ENCODE measurements around the gene CUX1. TPM values are rescaled to one million over a fixed set of nuclear protein-coding genes. Genes with fewer than 3 reads are reported as not detected.

CUX1 gene
- total RNA-seq, 4 donors from 2014 or later = 40.0 to 55.9 (median 47.3) TPM

- H3K4me3 ChIP-seq = no peak overlapping the region
- DNase-seq = no peak
- peaks cover 6 to 15% (median 7%) of the 10 kb centered on the region in 3 donors for H3K4me1 ChIP-seq
- intact Hi-C loops (cut with DNase I) = no loop called here
- no peaks in the 10 kb centered on the region for H3K27me3 ChIP-seq
- no peaks in the 10 kb centered on the region for H3K36me3 ChIP-seq
- 70% methylated on average over 4 of the region's 4 CpGs for WGBS, 2 donors
- H3K9me3 ChIP-seq = no peaks in the 10 kb centered on the region
- no peak for TF ChIP-seq POLR2A (IDR thresholded peaks at IDR 0.05)
- TF ChIP-seq, protein P1, sequence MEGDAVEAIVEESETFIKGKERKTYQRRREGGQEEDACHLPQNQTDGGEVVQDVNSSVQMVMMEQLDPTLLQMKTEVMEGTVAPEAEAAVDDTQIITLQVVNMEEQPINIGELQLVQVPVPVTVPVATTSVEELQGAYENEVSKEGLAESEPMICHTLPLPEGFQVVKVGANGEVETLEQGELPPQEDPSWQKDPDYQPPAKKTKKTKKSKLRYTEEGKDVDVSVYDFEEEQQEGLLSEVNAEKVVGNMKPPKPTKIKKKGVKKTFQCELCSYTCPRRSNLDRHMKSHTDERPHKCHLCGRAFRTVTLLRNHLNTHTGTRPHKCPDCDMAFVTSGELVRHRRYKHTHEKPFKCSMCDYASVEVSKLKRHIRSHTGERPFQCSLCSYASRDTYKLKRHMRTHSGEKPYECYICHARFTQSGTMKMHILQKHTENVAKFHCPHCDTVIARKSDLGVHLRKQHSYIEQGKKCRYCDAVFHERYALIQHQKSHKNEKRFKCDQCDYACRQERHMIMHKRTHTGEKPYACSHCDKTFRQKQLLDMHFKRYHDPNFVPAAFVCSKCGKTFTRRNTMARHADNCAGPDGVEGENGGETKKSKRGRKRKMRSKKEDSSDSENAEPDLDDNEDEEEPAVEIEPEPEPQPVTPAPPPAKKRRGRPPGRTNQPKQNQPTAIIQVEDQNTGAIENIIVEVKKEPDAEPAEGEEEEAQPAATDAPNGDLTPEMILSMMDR (IDR thresholded peaks at IDR 0.05) = no peak
- no peak overlapping the region for H3K27ac ChIP-seq
These were observed 186.8 kb downstream of the CUX1 start for GRCh38 chr7:102004229-102004628.

DNA sequence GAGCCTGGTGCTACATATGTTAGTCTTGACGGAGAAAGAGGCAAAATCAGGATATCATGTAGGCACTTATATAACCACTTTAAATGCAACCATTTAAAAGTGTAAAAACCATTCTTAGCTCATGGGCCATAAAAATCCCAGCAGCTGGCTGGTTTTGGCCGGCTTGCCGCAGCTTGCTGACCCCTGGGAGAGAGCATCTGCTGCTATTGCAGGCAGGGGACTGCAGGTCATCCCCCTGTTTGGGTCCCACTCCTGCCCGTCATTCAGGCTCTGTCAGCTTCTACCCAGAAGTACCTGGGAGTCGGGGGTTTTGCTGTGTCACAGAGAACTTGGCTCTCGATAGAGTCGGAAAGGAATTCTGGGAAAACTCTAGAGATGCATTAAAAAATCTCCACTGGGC, 187.4 kb downstream of the CUX1 start:
- DNase-seq = no peak
- Histone ChIP-seq H3K4me3 (no peak overlapping the region), H3K9me3 (no peaks in the 10 kb centered on the region), H3K27me3 (no peaks in the 10 kb centered on the region), H3K36me3 (no peaks in the 10 kb centered on the region), H3K4me1 (peaks cover 6 to 21% (median 10%) of the 10 kb centered on the region in 3 donors), H3K27ac (no peak overlapping the region)
- WGBS, 2 donors = 96 to 98% methylated on average over 3 to 4 of the region's 7 CpGs
- intact Hi-C loops (cut with DNase I) = no loop called here
- TF ChIP-seq POLR2A (IDR thresholded peaks at IDR 0.05) = no peak
- TF ChIP-seq, protein P1 (IDR thresholded peaks at IDR 0.05) = no peak

GRCh38 chr7:102005933-102006480, 188.6 kb downstream of the CUX1 start:
- intact Hi-C loops (cut with DNase I) = no loop called here
- DNase-seq = no peak
- 91 to 93% methylated on average over 21 to 22 of the region's 23 CpGs for WGBS, 2 donors

GRCh38 chr7:102006695-102007094, 189.3 kb downstream of the CUX1 start:
- DNase-seq = no peak
- Histone ChIP-seq H3K27ac (no peak overlapping the region), H3K4me1 (peaks cover 6 to 25% (median 10%) of the 10 kb centered on the region in 3 donors), H3K9me3 (no peaks in the 10 kb centered on the region), H3K36me3 (no peaks in the 10 kb centered on the region), H3K27me3 (no peaks in the 10 kb centered on the region), H3K4me3 (no peak overlapping the region)
- intact Hi-C loops (cut with DNase I) = no loop called here
- no peak for TF ChIP-seq POLR2A (IDR thresholded peaks at IDR 0.05)
- TF ChIP-seq, protein P1 (IDR thresholded peaks at IDR 0.05) = no peak
- WGBS, 2 donors = 94 to 96% methylated on average over 15 of the region's 15 CpGs

More at GRCh38 chr7:102005933-102006480, 188.6 kb downstream of the CUX1 start:
- H3K27me3 ChIP-seq = no peaks in the 10 kb centered on the region
- H3K4me1 ChIP-seq = peaks cover 6 to 25% (median 10%) of the 10 kb centered on the region in 3 donors
- H3K27ac ChIP-seq = no peak overlapping the region
- no peaks in the 10 kb centered on the region for H3K36me3 ChIP-seq
- H3K9me3 ChIP-seq = no peaks in the 10 kb centered on the region
- no peak for TF ChIP-seq POLR2A (IDR thresholded peaks at IDR 0.05)
- TF ChIP-seq, protein P1 (IDR thresholded peaks at IDR 0.05) = no peak
- no peak overlapping the region for H3K4me3 ChIP-seq

DNA sequence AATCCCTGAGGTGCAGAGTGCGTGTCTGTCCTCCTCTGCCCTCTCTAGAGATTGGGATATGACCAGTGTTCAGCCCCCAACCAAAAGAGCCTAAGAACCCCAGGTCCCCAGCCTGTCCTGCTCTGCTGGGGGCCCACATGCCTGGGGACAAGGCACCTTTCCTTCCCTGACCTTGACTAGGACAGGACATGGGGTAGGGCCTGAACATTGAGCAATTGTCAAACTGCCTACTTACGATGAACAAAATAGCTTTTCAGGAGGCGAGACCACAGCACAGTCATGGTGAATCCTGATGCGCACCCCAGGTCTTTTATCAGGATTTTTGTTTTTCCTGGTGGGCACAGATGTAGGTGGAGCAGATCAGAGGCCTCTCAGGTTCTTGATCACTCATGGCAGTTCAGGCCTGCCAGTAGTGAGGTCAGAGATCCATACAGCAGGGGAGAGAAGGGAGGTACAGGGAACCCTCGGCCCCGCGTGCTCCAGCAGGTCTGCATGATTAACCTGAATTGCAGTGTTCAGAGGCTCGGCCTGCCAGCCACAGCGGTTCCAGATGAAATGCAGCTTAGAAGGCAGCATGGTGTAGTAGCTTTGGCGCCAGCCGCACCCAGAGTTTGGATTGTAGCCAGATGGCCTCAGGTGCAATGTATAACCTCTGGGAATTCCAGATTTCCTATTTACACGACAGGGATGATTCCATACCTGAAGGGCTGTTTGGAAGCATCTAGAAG, 191.3 kb downstream of the CUX1 start:
- DNase-seq = no peak
- 43 to 77% methylated on average over 7 to 12 of the region's 12 CpGs for WGBS, 2 donors
- H3K36me3 ChIP-seq = no peaks in the 10 kb centered on the region
- peaks cover 6 to 25% (median 10%) of the 10 kb centered on the region in 3 donors for H3K4me1 ChIP-seq
- H3K4me3 ChIP-seq = no peak overlapping the region
- TF ChIP-seq, protein P1 (IDR thresholded peaks at IDR 0.05) = no peak
- TF ChIP-seq POLR2A (IDR thresholded peaks at IDR 0.05) = no peak
- intact Hi-C loops (cut with DNase I) = no loop called here
- no peaks in the 10 kb centered on the region for H3K9me3 ChIP-seq
- no peaks in the 10 kb centered on the region for H3K27me3 ChIP-seq
- peak overlapping the region; percentile 42 to 66 (median 64) for H3K27ac ChIP-seq

All from esophagus squamous epithelium (tissue), 5 donors.